Lower leg skin (tissue), 4 donors: Measurements from ENCODE around the gene CXCL12. TPM values are rescaled to one million over a fixed set of nuclear protein-coding genes. Genes with fewer than 3 reads are reported as not detected.

Source experiments
- DNase-seq, 2 donors: peaks; one replicate each; pipeline ENCODE4 v3.0.0-alpha.2; 2019; ENCODE audit warnings: low spot score in 2 of 2
- H3K4me3 ChIP-seq: fragments of 200-600 bp; sonication (generic); 2 replicates; pipeline ENCODE4 v1.5.1; 2017; ENCODE audit warnings: mild to moderate bottlenecking, low read depth; ENCODE audit not compliant: poor library complexity, severe bottlenecking
- CTCF ChIP-seq, 3 donors: fragments of 450-650 bp; IDR thresholded peaks; one replicate each; pipeline ENCODE4 v1.5.1; 2016; ENCODE audit warnings: antibody characterized with exemption in 3 of 3, mild to moderate bottlenecking in 3 of 3, moderate library complexity in 2 of 3
- POLR2A ChIP-seq, 2 donors: fragments of 450-650 bp; IDR thresholded peaks; one replicate each; pipeline ENCODE4 v1.6.1; 2016 to 2017; ENCODE audit warnings: antibody characterized with exemption in 2 of 2, mild to moderate bottlenecking in 1 of 2, moderate library complexity in 1 of 2
- WGBS, 2 donors: methylation state at CpG; one replicate each; pipeline ENCODE4 v1.1.5; 2018; 5-methylcytosine and 5-hydroxymethylcytosine counted together
- intact Hi-C: fragments of 100-400 bp; cut with DNase I; formaldehyde crosslinking; loops from one replicate; pipeline ENCODE4 v1.15.0; 2023; ENCODE audit warnings: low total_unique reads
- total RNA-seq, 4 donors: library from RNA; depleted of rRNA; stranded (reverse); fragments of >200 nt; gene quantifications; one replicate each; pipeline ENCODE4 v1.1.0, GENCODE V29; 2016

Gene CXCL12
- total RNA-seq, 4 donors from 2014 or later = 4.9 to 36.2 (median 21.1) TPM

GRCh38 chr10:44369854-44370253 is 15.0 kb downstream of the CXCL12 start:
- WGBS, 2 donors = 60 to 65% methylated on average over 1 of the region's 1 CpG
- DNase-seq = no peak
- no peak overlapping the region for H3K4me3 ChIP-seq
- intact Hi-C loops = no loop called here
- TF ChIP-seq POLR2A (IDR thresholded peaks at IDR 0.05) = no peak
- TF ChIP-seq CTCF (IDR thresholded peaks at IDR 0.05) = no peak

GRCh38 chr10:44369296-44369695 is 15.6 kb downstream of the CXCL12 start:
- no peak for DNase-seq
- intact Hi-C loops = no loop called here
- 82 to 89% methylated on average over 6 of the region's 6 CpGs for WGBS, 2 donors
- TF ChIP-seq POLR2A (IDR thresholded peaks at IDR 0.05) (no peak), CTCF (IDR thresholded peaks at IDR 0.05) (no peak)
- H3K4me3 ChIP-seq = no peak overlapping the region

GRCh38 chr10:44368637-44369036 is 16.3 kb downstream of the CXCL12 start:
- TF ChIP-seq POLR2A (IDR thresholded peaks at IDR 0.05) = no peak
- intact Hi-C loops = no loop called here
- 87 to 90% methylated on average over 7 of the region's 7 CpGs for WGBS, 2 donors
- no peak for DNase-seq
- no peak overlapping the region for H3K4me3 ChIP-seq

GRCh38 chr10:44366941-44367630 is 17.8 kb downstream of the CXCL12 start:
- H3K4me3 ChIP-seq = no peak overlapping the region
- TF ChIP-seq CTCF (IDR thresholded peaks at IDR 0.05) (no peak), POLR2A (IDR thresholded peaks at IDR 0.05) (no peak)
- 79 to 90% methylated on average over 3 to 5 of the region's 6 CpGs for WGBS, 2 donors
- no peak for DNase-seq
- intact Hi-C loops = no loop called here

- 86 to 87% methylated on average over 1 of the region's 1 CpG for WGBS, 2 donors
- TF ChIP-seq CTCF (IDR thresholded peaks at IDR 0.05) = no peak
- TF ChIP-seq POLR2A (IDR thresholded peaks at IDR 0.05) = no peak
- intact Hi-C loops = no loop called here
- DNase-seq = no peak
- no peak overlapping the region for H3K4me3 ChIP-seq
Observed at GRCh38 chr10:44364566-44364965, 20.3 kb downstream of the CXCL12 start.

- 89 to 90% methylated on average over 2 of the region's 2 CpGs for WGBS, 2 donors
- TF ChIP-seq POLR2A (IDR thresholded peaks at IDR 0.05) = no peak
- TF ChIP-seq CTCF (IDR thresholded peaks at IDR 0.05) = no peak
- intact Hi-C loops = no loop called here
- no peak for DNase-seq
- H3K4me3 ChIP-seq = no peak overlapping the region
Observed at GRCh38 chr10:44363716-44364115, 21.2 kb downstream of the CXCL12 start.
